ENCODE results near the gene IL6ST. TPM values are rescaled to one million over a fixed set of nuclear protein-coding genes. Genes with fewer than 3 reads are reported as not detected.
"Not testable (repeated sequence)": the region's sequence is repeated elsewhere in the genome, so short reads cannot be mapped to it uniquely, and the experiment has no call there.

The IL6ST gene
- total RNA-seq, 2 experiments from 2014 or later: 47.1 to 58.0 TPM

DNA sequence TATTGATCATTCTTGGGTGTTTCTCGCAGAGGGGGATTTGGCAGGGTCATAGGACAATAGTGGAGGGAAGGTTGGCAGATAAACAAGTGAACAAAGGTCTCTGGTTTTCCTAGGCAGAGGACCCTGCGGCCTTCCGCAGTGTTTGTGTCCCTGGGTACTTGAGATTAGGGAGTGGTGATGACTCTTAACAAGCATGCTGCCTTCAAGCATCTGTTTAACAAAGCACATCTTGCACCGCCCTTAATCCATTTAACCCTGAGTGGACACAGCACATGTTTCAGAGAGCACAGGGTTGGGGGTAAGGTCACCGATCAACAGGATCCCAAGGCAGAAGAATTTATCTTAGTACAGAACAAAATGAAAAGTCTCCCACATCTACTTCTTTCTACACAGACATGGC, 19.2 kb upstream of the IL6ST start:
- H3K27ac Mint-ChIP-seq, DNase-seq, H3K4me3 Mint-ChIP-seq, H3K9me3 Mint-ChIP-seq, H3K27me3 Mint-ChIP-seq, H3K36me3 Mint-ChIP-seq: not testable (repeated sequence)
- peaks cover 24% of the 10 kb centered on the region for H3K4me1 Mint-ChIP-seq

DNA sequence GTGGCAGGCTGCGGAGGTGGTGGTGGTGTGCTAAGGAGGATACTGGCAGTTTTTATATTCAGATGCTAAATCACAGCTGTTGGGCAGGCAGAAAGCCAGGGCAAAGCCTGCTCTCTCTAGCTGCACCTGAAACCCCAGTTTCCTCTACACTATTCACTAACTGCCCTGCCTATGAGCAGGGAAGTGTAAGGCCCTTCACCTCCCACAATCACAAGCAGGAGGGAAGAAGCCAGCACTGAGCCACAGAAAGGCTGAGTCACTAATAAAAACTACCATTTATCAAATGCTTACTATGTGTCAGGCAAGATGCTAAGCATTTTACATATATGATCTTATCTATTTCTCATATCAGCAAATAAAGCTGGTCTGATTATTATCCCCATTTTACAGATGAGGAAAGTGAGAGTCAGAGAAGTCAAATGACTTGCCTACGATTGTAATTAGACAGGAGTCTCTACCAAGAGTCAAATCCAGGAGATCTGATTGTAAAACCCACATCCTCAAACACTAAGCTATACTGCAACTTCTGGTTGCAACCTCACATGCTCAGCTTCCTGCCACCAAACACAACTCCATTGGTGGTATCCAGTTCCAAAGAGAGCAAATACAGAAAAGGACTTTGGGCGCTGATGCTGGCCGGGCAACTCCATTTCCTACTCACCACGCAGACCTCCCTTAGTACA, 17.7 kb upstream of the IL6ST start:
- Mint-ChIP-seq H3K4me1 (peaks cover 23% of the 10 kb centered on the region), H3K27ac (peak overlapping the region; percentile 60), H3K9me3 (peaks cover 4% of the 10 kb centered on the region), H3K27me3 (no peaks in the 10 kb centered on the region), H3K36me3 (peaks cover 2% of the 10 kb centered on the region), H3K4me3 (peak overlapping the region; percentile 32)
- DNase-seq: no peak

DNA sequence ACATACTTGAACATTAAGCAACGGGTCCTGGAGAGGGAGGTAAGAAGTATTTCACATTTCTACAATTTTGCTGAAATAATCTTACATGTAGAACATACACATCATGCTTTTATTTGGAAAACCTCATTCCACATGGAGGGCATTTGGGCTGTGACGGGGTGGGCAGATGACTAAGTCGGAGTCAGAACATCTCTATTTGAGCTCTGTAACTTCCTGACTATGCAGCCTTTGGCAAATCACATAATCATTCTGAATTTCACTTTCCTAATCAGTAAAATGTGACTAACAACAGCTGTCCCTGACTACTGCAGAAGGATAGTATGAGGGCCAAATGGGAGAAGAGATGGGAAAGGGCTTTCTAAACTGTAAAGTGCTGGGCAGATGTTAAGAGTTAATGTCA, 17.1 kb upstream of the IL6ST start:
- Mint-ChIP-seq H3K27me3 (no peaks in the 10 kb centered on the region), H3K4me3 (peak overlapping the region; percentile 11), H3K27ac (peak overlapping the region; percentile 60), H3K4me1 (peaks cover 24% of the 10 kb centered on the region), H3K9me3 (peaks cover 4% of the 10 kb centered on the region), H3K36me3 (peaks cover 2% of the 10 kb centered on the region)
- no peak for DNase-seq

DNA sequence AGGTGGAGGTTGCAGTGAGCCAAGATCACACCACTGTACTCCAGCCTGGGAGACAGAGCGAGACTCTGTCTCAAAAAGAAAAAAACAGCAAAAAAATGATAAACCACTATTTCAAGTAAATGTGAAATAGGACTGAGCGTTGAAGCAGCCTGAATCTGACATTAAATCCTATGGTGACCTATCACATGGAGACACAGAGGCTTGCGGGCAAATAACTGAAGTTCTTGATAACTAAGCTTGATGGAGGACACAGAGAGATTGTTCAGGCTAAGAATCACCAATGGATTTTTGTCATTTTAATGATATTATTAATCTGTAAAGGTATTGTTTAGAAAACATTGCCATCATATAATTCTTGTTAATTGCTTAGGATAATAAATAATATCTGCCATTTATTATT, 15.7 kb upstream of the IL6ST start:
- Mint-ChIP-seq H3K4me1 (peaks cover 37% of the 10 kb centered on the region), H3K27me3 (no peaks in the 10 kb centered on the region), H3K4me3 (no peak overlapping the region), H3K27ac (no peak overlapping the region), H3K9me3 (no peaks in the 10 kb centered on the region), H3K36me3 (no peaks in the 10 kb centered on the region)
- no peak for DNase-seq

DNA sequence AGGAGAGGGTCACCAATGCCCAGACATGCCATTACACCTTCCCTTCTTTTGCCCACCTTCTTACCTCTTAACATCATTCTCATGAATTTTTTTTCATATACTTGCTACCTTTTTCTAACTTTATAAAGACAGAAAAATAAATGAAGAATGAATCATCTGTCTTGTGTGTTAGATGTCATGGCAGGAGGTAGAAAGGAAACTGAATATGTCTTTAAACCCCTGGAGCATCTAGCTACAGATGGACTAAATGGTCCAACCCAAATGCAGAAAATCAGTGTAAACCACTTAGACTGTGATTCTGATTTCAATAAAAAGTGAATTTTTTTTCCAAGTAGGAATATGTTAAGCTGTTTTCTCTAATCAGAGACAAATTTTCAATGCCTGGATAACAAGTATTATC, 11.8 kb upstream of the IL6ST start:
- H3K4me3 Mint-ChIP-seq: peak overlapping the region; percentile 20

DNA sequence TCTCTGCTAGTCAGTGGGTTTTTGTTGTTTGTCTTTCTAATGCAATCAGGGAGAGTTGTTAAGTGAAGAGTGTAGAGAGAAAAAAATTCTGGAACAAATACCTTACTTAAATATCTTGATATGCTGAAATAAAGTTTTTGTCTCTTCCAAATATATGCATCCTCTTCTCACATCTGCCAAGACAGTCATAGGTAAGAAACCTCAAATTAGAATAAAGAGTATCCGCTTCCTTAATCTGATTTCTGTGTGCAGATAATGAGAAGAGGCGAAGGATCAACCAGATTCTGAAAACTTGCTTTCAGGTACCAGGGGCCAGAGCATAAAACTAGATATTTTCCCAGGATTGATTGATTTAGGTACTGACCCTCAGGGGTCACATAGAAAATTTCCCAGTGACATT, 11.3 kb upstream of the IL6ST start:
- Mint-ChIP-seq H3K27me3 (no peaks in the 10 kb centered on the region), H3K9me3 (peaks cover 8% of the 10 kb centered on the region), H3K36me3 (no peaks in the 10 kb centered on the region), H3K27ac (no peak overlapping the region), H3K4me1 (peaks cover 19% of the 10 kb centered on the region), H3K4me3 (no peak overlapping the region)
- no peak for DNase-seq

More for the DNA sequence above, 11.8 kb upstream of the IL6ST start:
- Mint-ChIP-seq H3K27me3 (no peaks in the 10 kb centered on the region), H3K27ac (no peak overlapping the region), H3K9me3 (peaks cover 8% of the 10 kb centered on the region), H3K4me1 (peaks cover 22% of the 10 kb centered on the region), H3K36me3 (no peaks in the 10 kb centered on the region)
- DNase-seq: no peak

DNA sequence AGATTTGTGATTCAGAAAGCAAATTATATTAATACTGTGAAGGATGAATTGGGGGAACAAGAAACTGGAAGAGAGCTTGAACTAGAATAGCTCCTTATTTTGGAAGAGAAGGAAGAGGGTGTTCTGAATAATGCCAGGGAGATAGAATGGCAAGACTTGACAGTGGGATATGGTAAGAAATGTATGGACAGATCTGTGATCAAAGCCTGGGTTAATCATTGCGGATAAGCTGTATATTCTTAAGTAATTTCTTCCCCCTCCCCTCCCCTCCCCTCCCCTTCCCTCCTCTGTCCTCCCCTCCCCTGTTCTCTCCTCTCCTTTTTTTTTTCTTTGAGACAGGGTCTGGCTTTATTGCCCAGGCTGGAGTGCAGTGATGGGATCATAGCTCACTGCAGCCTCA, 10.1 kb upstream of the IL6ST start:
- Mint-ChIP-seq H3K9me3 (peaks cover 8% of the 10 kb centered on the region), H3K36me3 (no peaks in the 10 kb centered on the region), H3K4me1 (peaks cover 18% of the 10 kb centered on the region), H3K27ac (no peak overlapping the region), H3K4me3 (no peak overlapping the region), H3K27me3 (no peaks in the 10 kb centered on the region)
- DNase-seq: no peak

DNA sequence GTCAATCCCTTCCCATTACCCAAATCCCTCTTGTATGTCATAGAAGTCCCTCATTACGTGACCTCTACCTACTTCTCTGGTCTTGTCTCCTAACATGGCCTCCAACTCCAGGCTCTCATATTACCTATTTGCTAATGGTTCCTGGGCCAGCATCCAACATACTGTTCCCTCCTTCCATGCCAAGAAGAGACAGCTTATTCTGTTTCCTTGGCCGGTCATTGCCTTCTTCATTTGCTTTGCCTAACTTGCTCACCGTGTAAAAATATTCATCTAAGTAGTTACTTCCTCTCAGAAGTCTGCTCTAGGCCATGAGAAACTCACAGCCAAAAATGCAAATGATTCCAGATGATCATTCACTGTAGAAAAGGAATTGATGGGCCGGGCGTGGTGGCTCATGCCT, 8.9 kb upstream of the IL6ST start:
- Mint-ChIP-seq H3K4me3 (no peak overlapping the region), H3K27ac (no peak overlapping the region), H3K9me3 (peaks cover 8% of the 10 kb centered on the region), H3K36me3 (no peaks in the 10 kb centered on the region), H3K4me1 (peaks cover 17% of the 10 kb centered on the region), H3K27me3 (no peaks in the 10 kb centered on the region)
- no peak for DNase-seq

DNA sequence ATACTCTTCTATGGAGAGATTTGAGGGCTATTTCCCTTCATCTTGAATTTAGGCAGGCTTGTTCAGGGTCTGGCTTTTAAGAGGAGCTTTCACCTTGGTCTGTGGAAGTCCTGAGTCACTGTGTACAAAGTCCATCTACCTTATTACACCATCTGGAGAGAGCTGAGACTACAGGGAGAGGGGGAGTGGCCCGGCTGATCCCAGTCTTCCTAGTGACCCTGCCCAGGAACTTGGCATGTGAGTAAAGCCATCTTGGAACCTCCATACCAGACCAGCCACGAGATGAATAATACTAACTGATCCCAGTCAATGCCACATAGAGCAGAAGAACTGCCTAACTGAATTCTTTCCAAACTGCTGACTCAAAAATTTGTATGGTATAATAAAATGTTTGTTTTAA, 8.4 kb upstream of the IL6ST start:
- Mint-ChIP-seq H3K4me3 (no peak overlapping the region), H3K4me1 (peaks cover 19% of the 10 kb centered on the region), H3K27ac (no peak overlapping the region), H3K9me3 (peaks cover 8% of the 10 kb centered on the region), H3K36me3 (no peaks in the 10 kb centered on the region), H3K27me3 (no peaks in the 10 kb centered on the region)
- no peak for DNase-seq

DNA sequence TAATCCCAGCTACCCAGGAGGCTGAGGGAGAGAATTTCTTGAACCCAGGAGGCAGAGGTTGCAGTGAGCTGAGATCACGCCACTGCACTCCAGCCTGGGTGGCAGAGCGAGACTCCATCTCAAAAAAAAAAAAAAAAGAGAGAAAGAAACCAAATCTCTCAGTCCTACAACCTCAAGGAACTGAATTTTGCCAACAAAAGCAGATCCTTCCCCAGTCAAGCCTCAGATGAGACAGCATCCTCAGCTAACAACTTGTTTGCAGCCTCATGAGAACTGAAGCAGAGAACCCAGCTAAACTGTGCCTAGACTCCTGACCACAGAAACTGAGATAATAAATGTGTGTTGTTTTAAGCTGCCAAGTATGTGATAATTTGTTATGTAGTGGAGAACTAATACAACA, 7.5 kb upstream of the IL6ST start:
- no peaks in the 10 kb centered on the region for H3K27me3 Mint-ChIP-seq
- H3K27ac Mint-ChIP-seq: no peak overlapping the region
- peaks cover 25% of the 10 kb centered on the region for H3K4me1 Mint-ChIP-seq
- H3K9me3 Mint-ChIP-seq: peaks cover 8% of the 10 kb centered on the region
- no peak for DNase-seq
- peaks cover 3% of the 10 kb centered on the region for H3K36me3 Mint-ChIP-seq
- no peak overlapping the region for H3K4me3 Mint-ChIP-seq

DNA sequence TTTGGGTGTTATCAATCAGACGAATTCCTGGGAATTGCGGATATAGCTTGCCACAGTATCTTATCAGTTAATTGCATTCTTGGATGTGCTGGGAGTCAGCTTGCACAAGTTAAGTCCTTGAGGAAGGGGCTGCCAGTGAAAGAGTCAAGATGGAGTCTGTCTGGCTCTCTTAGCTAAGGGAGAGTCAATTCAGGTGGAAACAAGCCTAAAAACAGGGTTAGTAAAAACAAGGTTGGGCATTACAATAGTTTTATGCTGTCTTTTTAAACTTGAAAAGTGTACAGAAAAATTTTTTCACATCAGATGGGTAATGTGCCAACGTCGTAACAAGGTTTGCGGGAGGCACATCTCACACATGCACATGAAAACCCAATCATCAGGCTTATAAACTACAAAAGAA, 5.5 kb upstream of the IL6ST start:
- peaks cover 25% of the 10 kb centered on the region for H3K4me1 Mint-ChIP-seq
- not testable (repeated sequence) for H3K4me3 Mint-ChIP-seq, DNase-seq, H3K9me3 Mint-ChIP-seq, H3K36me3 Mint-ChIP-seq, H3K27ac Mint-ChIP-seq, H3K27me3 Mint-ChIP-seq

DNA sequence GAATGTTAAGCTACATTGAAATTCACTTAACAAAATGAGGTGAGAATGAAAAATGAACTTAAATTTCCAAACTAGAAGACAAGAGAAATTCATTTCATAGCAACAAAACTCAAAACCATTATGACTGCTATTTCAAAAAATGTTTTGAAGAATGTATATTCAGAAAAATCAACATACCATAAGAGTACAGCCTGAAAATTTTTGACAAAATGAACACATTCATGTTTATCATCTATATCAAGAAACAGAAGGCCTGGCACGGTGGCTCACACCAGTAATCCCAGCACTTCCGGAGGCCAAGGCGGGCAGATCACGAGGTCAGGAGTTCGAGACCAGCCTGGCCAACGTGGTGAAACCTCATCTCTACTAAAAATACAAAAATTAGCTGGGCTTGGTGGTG, 4.2 kb upstream of the IL6ST start:
- Mint-ChIP-seq H3K36me3 (peaks cover 8% of the 10 kb centered on the region), H3K4me3 (no peak overlapping the region), H3K27me3 (no peaks in the 10 kb centered on the region), H3K9me3 (peaks cover 8% of the 10 kb centered on the region), H3K4me1 (peaks cover 24% of the 10 kb centered on the region), H3K27ac (no peak overlapping the region)
- no peak for DNase-seq

DNA sequence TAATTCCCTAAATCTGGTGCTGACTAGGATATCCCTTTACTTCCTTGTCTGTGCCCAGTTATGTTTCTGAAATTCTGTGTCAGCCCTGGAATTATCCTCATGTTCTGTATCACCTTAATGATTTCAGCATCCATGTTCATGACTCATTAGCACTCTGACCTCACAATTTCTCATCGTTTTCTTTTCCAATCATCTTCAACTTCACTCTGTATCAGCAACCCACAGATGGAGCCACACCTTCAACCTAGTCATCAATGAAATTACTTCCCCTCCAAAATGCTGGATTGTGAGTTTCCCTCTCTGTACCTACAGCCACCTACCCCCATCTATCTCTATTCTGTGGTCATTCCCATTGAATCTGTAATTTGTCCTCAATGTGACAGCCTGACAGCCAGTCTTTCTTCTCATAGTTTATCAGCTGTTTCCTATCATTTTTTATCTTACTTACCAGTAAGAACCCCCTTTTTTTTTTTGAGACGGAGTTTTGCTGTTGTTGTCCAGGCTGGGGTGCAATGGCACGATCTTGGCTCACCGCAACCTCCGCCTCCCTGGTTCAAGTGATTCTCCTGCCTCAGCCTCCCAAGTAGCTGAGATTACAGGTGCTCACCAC, 3.1 kb upstream of the IL6ST start:
- Mint-ChIP-seq H3K9me3 (peaks cover 7% of the 10 kb centered on the region), H3K27me3 (no peaks in the 10 kb centered on the region), H3K27ac (peak overlapping the region; percentile 38), H3K4me1 (peaks cover 28% of the 10 kb centered on the region), H3K4me3 (no peak overlapping the region), H3K36me3 (peaks cover 16% of the 10 kb centered on the region)
- DNase-seq: no peak

DNA sequence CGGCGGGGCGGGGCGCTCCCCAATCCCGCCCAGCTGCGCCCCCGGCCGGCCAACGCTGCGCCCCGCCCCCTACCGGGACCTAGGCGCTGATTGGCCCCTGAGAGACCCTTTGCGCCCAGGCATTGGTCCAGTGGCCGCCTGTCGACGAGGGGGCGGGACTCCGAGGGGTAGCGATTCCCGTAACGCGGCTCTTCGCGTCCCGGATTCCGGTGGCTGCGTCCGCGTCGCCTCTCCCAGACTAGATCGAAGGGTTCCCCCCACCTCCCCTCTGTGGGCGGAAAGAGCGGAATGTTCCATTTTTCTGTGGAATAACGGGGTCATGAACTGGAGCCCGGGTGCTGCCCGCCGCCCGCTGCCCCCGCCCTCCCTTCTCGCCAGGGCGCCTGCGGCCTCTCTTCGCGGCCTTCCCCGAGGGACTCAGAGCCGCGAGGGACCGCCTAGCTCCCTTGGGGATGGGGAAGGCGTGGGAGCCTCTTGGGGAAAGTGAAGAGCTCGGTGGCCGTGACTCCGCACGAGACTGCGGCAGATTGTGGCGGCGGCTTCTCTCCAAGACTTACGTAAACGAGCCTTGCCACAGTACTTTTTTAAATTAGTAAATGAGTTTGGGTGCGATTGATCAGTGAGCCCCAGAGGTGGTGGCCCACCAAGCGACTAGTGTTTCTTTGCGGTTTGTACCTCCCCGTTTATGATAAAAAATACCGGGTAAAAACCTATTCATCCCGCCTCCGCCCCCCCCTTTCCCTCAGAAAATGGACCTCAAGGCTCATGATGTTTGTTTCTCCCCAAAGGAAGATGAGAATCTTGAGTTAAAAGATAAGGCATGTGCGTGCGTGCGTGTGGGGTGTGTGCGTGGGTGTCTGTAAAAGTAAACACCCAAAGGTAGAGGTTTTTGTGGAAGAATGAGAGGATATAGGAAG, 493 bp upstream of the IL6ST start:
- peak overlapping the region; percentile 98 for H3K27ac Mint-ChIP-seq
- peaks cover 50% of the 10 kb centered on the region for H3K4me1 Mint-ChIP-seq
- H3K9me3 Mint-ChIP-seq: peaks cover 3% of the 10 kb centered on the region
- peak overlapping the region; percentile 96 for H3K4me3 Mint-ChIP-seq
- peaks cover 40% of the 10 kb centered on the region for H3K36me3 Mint-ChIP-seq
- H3K27me3 Mint-ChIP-seq: no peaks in the 10 kb centered on the region
- peak; percentile 99 for DNase-seq

DNA sequence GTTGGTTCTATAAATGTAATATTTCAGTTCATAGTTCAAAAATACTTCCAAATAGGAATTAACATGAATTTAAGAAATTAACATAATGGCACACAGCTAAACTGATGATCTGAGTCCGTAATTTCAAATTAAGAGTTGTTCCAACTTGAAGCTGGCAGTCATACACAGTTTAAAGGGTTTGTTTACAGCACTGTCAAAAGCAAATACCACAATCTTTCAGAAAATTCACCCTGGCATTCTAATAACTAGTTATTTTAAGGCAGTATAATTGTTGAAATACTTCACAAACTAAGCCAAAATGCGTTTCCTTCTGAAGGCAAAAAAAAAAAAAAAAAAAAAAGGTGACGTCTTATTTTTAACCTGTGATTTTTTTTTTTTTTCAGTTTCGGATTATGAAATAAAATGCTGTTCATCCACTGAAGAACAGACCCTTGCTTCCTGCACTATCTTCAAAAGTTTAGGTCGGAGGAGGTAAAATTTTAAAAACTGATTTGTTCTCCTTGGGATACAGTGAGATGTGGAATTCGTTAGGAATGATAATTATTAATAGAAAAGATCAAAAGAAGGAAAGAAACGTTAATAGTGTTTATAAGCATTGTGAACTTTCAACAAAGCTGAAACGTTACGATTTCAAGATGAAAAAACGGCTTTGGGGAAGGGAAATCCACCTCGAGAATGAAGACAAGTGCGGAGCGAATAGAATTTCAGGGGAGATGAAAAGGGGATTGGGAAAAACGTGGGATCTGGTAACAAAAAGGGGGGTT, 850 bp downstream of the IL6ST start:
- H3K36me3 Mint-ChIP-seq: peaks cover 48% of the 10 kb centered on the region
- peaks cover 64% of the 10 kb centered on the region for H3K4me1 Mint-ChIP-seq
- peaks cover 3% of the 10 kb centered on the region for H3K9me3 Mint-ChIP-seq
- H3K4me3 Mint-ChIP-seq: peak overlapping the region; percentile 96
- H3K27me3 Mint-ChIP-seq: no peaks in the 10 kb centered on the region
- peak overlapping the region; percentile 97 for H3K27ac Mint-ChIP-seq
- DNase-seq: no peak
